ENCODE measurements around the gene CTDSP1. TPM values are rescaled to one million over a fixed set of nuclear protein-coding genes. Genes with fewer than 3 reads are reported as not detected.
A peak's percentile ranks its signal among the peaks of the same experiment; 100 is the strongest.

The CTDSP1 gene
- polyA plus RNA-seq, 1 donor from 2014 or later, result 0.97 TPM

- H3K4me3 ChIP-seq (ENCODE audit: low read length), result no peak overlapping the region
- no peaks in the 10 kb centered on the region for H3F3A ChIP-seq (ENCODE audit: insufficient read depth, low read length, poor library complexity, severe bottlenecking)
- no peaks in the 10 kb centered on the region for H4K20me1 ChIP-seq (ENCODE audit: insufficient read depth)
- H3K36me3 ChIP-seq (ENCODE audit: insufficient read depth, low read length), result no peaks in the 10 kb centered on the region
- H3K79me2 ChIP-seq (replicated peaks; ENCODE audit: insufficient read depth, low read length), result no peaks in the 10 kb centered on the region
- no peak overlapping the region for H3K9ac ChIP-seq (ENCODE audit: low read length)
- peaks cover 33% of the 10 kb centered on the region for H3K27me3 ChIP-seq (ENCODE audit: insufficient read depth, low read depth, low read length)
- H2AFZ ChIP-seq (ENCODE audit: low read depth, low read length), result no peak overlapping the region
- H3K9me3 ChIP-seq (ENCODE audit: low read length), result no peaks in the 10 kb centered on the region
- H3K9me2 ChIP-seq (ENCODE audit: insufficient read depth, low read length), result no peaks in the 10 kb centered on the region
- H3K4me2 ChIP-seq (ENCODE audit: low read length), result no peak overlapping the region
- TF ChIP-seq RAD21 (conservative IDR thresholded peaks at IDR 0.05) (no peak), SMC3 (conservative IDR thresholded peaks at IDR 0.05; ENCODE audit: poor library complexity) (no peak), MXI1 (conservative IDR thresholded peaks at IDR 0.05; ENCODE audit: poor library complexity, severe bottlenecking) (no peak), EZH2 (IDR thresholded peaks at IDR 0.05; ENCODE audit: borderline replicate concordance, insufficient read depth, low read length, poor library complexity, severe bottlenecking) (no peak), EP300 (conservative IDR thresholded peaks at IDR 0.05; ENCODE audit: poor library complexity, severe bottlenecking) (no peak), TAF1 (IDR thresholded peaks at IDR 0.05; ENCODE audit: low read depth) (no peak)
- H3K27ac ChIP-seq (ENCODE audit: low read length), result no peak overlapping the region
Measured at GRCh38 chr2:218395090-218395444, 4.6 kb upstream of the CTDSP1 start.

- H3F3A ChIP-seq (ENCODE audit: insufficient read depth, low read length, poor library complexity, severe bottlenecking), result no peaks in the 10 kb centered on the region
- no peak overlapping the region for H2AFZ ChIP-seq (ENCODE audit: low read depth, low read length)
- H3K9ac ChIP-seq (ENCODE audit: low read length), result peak overlapping the region; percentile 69
- no peaks in the 10 kb centered on the region for H4K20me1 ChIP-seq (ENCODE audit: insufficient read depth)
- H3K27ac ChIP-seq (ENCODE audit: low read length), result no peak overlapping the region
- no peaks in the 10 kb centered on the region for H3K9me2 ChIP-seq (ENCODE audit: insufficient read depth, low read length)
- peak overlapping the region; percentile 70 for H3K4me3 ChIP-seq (ENCODE audit: low read length)
- TF ChIP-seq TAF1 (IDR thresholded peaks at IDR 0.05; ENCODE audit: low read depth) (no peak), EZH2 (IDR thresholded peaks at IDR 0.05; ENCODE audit: borderline replicate concordance, insufficient read depth, low read length, poor library complexity, severe bottlenecking) (no peak), POLR2AphosphoS5 (IDR thresholded peaks at IDR 0.05) (no peak), CTCF (IDR thresholded peaks at IDR 0.05; ENCODE audit: poor library complexity, severe bottlenecking) (no peak), SMC3 (conservative IDR thresholded peaks at IDR 0.05; ENCODE audit: poor library complexity) (no peak), EP300 (conservative IDR thresholded peaks at IDR 0.05; ENCODE audit: poor library complexity, severe bottlenecking) (no peak), MXI1 (conservative IDR thresholded peaks at IDR 0.05; ENCODE audit: poor library complexity, severe bottlenecking) (no peak), RAD21 (conservative IDR thresholded peaks at IDR 0.05) (no peak)
- TF ChIP-seq, protein P1, sequence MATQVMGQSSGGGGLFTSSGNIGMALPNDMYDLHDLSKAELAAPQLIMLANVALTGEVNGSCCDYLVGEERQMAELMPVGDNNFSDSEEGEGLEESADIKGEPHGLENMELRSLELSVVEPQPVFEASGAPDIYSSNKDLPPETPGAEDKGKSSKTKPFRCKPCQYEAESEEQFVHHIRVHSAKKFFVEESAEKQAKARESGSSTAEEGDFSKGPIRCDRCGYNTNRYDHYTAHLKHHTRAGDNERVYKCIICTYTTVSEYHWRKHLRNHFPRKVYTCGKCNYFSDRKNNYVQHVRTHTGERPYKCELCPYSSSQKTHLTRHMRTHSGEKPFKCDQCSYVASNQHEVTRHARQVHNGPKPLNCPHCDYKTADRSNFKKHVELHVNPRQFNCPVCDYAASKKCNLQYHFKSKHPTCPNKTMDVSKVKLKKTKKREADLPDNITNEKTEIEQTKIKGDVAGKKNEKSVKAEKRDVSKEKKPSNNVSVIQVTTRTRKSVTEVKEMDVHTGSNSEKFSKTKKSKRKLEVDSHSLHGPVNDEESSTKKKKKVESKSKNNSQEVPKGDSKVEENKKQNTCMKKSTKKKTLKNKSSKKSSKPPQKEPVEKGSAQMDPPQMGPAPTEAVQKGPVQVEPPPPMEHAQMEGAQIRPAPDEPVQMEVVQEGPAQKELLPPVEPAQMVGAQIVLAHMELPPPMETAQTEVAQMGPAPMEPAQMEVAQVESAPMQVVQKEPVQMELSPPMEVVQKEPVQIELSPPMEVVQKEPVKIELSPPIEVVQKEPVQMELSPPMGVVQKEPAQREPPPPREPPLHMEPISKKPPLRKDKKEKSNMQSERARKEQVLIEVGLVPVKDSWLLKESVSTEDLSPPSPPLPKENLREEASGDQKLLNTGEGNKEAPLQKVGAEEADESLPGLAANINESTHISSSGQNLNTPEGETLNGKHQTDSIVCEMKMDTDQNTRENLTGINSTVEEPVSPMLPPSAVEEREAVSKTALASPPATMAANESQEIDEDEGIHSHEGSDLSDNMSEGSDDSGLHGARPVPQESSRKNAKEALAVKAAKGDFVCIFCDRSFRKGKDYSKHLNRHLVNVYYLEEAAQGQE (IDR thresholded peaks at IDR 0.05; ENCODE audit: borderline replicate concordance), result no peak
- no peak overlapping the region for H3K4me2 ChIP-seq (ENCODE audit: low read length)
- H3K27me3 ChIP-seq (ENCODE audit: insufficient read depth, low read depth, low read length), result peaks cover 33% of the 10 kb centered on the region
- no peaks in the 10 kb centered on the region for H3K79me2 ChIP-seq (replicated peaks; ENCODE audit: insufficient read depth, low read length)
- no peaks in the 10 kb centered on the region for H3K9me3 ChIP-seq (ENCODE audit: low read length)
- no peaks in the 10 kb centered on the region for H3K36me3 ChIP-seq (ENCODE audit: insufficient read depth, low read length)
Measured at GRCh38 chr2:218395456-218395825, 4.2 kb upstream of the CTDSP1 start.
